RKO (cell line): ENCODE data around the gene MYOZ3.
A peak's percentile ranks its signal among the peaks of the same experiment; 100 is the strongest.

Experiments used
- DNase-seq: peaks from one replicate; pipeline ENCODE4 v3.0.0-alpha.2; 2016; ENCODE audit warnings: low spot score

Gene MYOZ3

GRCh38 chr5:150700594-150701377 is 39.7 kb downstream of the MYOZ3 start, which contains the start of gene RBM22:
TSS of gene RBM22 (minus strand) at chr5:150701062. CDS start at chr5:150700985, 77 bp downstream.
- peak; percentile 92 for DNase-seq

GRCh38 chr5:150703762-150704161 is 42.7 kb downstream of the MYOZ3 start:
- DNase-seq: peak; percentile 36

GRCh38 chr5:150706776-150707390 is 45.8 kb downstream of the MYOZ3 start:
- DNase-seq: no peak

- peak; percentile 12 for DNase-seq
Observed at GRCh38 chr5:150710165-150710564, 49.1 kb downstream of the MYOZ3 start.

GRCh38 chr5:150723845-150724244 is 62.8 kb downstream of the MYOZ3 start:
- DNase-seq: peak; percentile 37
